Testis (tissue), 3 donors: ENCODE measurements around the gene MFAP5. TPM values are rescaled to one million over a fixed set of nuclear protein-coding genes. Genes with fewer than 3 reads are reported as not detected.

Experiments used
- DNase-seq: peaks from one replicate; pipeline ENCODE4 v3.0.0-alpha.2; 2019
- H3K27ac ChIP-seq, 2 donors: fragments of 200-600 bp; sonication (generic); one replicate each; pipeline ENCODE4 v1.5.1; 2019
- H3K27me3 ChIP-seq: fragments of 200-600 bp; sonication (generic); one replicate; pipeline ENCODE4 v1.5.1; 2019
- H3K36me3 ChIP-seq: fragments of 200-600 bp; sonication (generic); one replicate; pipeline ENCODE4 v1.5.1; 2017; ENCODE audit warnings: low read depth; ENCODE audit errors: missing control alignments
- H3K4me1 ChIP-seq: fragments of 200-600 bp; sonication (generic); one replicate; pipeline ENCODE4 v1.5.1; 2019
- H3K4me3 ChIP-seq, 2 donors: fragments of 200-600 bp; sonication (generic); one replicate each; pipeline ENCODE4 v1.5.1; 2017 to 2019
- H3K9me3 ChIP-seq: fragments of 200-600 bp; sonication (generic); one replicate; pipeline ENCODE4 v1.5.1; 2017
- CTCF ChIP-seq, 3 experiments: fragments of 450-650 bp in 2 of 3; fragments of 200-600 bp in 1 of 3; sonication (generic) in 1 of 3; IDR thresholded peaks; one replicate each; pipeline ENCODE4 v1.5.1; 2016 to 2019; ENCODE audit warnings: antibody characterized with exemption in 3 of 3, mild to moderate bottlenecking in 2 of 3, moderate library complexity in 1 of 3
- POLR2A ChIP-seq: fragments of 450-650 bp; IDR thresholded peaks from one replicate; pipeline ENCODE4 v1.6.1; 2017; ENCODE audit warnings: antibody characterized with exemption, mild to moderate bottlenecking, moderate library complexity
- WGBS, 2 donors: methylation state at CpG; one replicate each; pipeline ENCODE4 v1.1.5; 2018; 5-methylcytosine and 5-hydroxymethylcytosine counted together
- intact Hi-C: fragments of 100-400 bp; cut with DNase I; formaldehyde crosslinking; loops from one replicate; pipeline ENCODE4 v1.15.1; 2023; ENCODE audit warnings: low total_unique reads
- polyA plus RNA-seq: library from polyadenylated mRNA; stranded (reverse); fragments of 350-450 nt; fragmentation: Illumina TruSeq; extraction: RNeasy Lipid Tissue Mini Kit (QIAGEN cat#74804); gene quantifications from one replicate; pipeline ENCODE4 v1.2.3, GENCODE V29; 2014; ENCODE audit warnings: low read depth, low replicate concordance; ENCODE audit not compliant: insufficient read depth
- total RNA-seq, 2 donors: library from RNA; depleted of rRNA; stranded (reverse); fragments of >200 nt; gene quantifications; one replicate each; pipeline ENCODE4 v1.2.3, GENCODE V29; 2016

MFAP5 gene
- total and polyA plus RNA-seq, 3 donors from 2014 or later, result 3.8 to 41.1 (median 5.9) TPM

- no peak for DNase-seq
- Histone ChIP-seq H3K9me3 (no peaks in the 10 kb centered on the region), H3K4me3 (no peak overlapping the region), H3K4me1 (no peaks in the 10 kb centered on the region), H3K27ac (no peak overlapping the region), H3K36me3 (no peaks in the 10 kb centered on the region), H3K27me3 (no peaks in the 10 kb centered on the region)
- intact Hi-C loops, result no loop called here
- WGBS, 2 donors, result 77 to 82% methylated on average over 3 of the region's 3 CpGs
- TF ChIP-seq CTCF (IDR thresholded peaks at IDR 0.05) (no peak), POLR2A (no peak)
Measured at GRCh38 chr12:8661016-8661415, 1.6 kb downstream of the MFAP5 start.

- no peak for DNase-seq
- intact Hi-C loops, result no loop called here
- H3K4me3 ChIP-seq, result no peak overlapping the region
- no peak overlapping the region for H3K27ac ChIP-seq
- no peaks in the 10 kb centered on the region for H3K27me3 ChIP-seq
- no peaks in the 10 kb centered on the region for H3K36me3 ChIP-seq
- H3K9me3 ChIP-seq, result no peaks in the 10 kb centered on the region
- 40 to 50% methylated on average over 1 of the region's 1 CpG for WGBS, 2 donors
- TF ChIP-seq POLR2A (no peak), CTCF (IDR thresholded peaks at IDR 0.05) (no peak)
- H3K4me1 ChIP-seq, result no peaks in the 10 kb centered on the region
Measured at GRCh38 chr12:8658346-8658745, 4.3 kb downstream of the MFAP5 start.

GRCh38 chr12:8655421-8655820 is 7.2 kb downstream of the MFAP5 start:
- DNase-seq, result no peak
- Histone ChIP-seq H3K36me3 (no peaks in the 10 kb centered on the region), H3K27ac (no peak overlapping the region), H3K27me3 (no peaks in the 10 kb centered on the region), H3K4me1 (no peaks in the 10 kb centered on the region), H3K9me3 (no peaks in the 10 kb centered on the region), H3K4me3 (no peak overlapping the region)
- intact Hi-C loops, result no loop called here
- no peak for TF ChIP-seq POLR2A
- TF ChIP-seq CTCF (IDR thresholded peaks at IDR 0.05), result no peak
- 70 to 71% methylated on average over 6 of the region's 6 CpGs for WGBS, 2 donors

GRCh38 chr12:8648576-8649205 is 13.9 kb downstream of the MFAP5 start:
- DNase-seq, result no peak
- Histone ChIP-seq H3K9me3 (no peaks in the 10 kb centered on the region), H3K4me1 (no peaks in the 10 kb centered on the region), H3K36me3 (no peaks in the 10 kb centered on the region), H3K4me3 (no peak overlapping the region), H3K27ac (no peak overlapping the region), H3K27me3 (no peaks in the 10 kb centered on the region)
- intact Hi-C loops, result no loop called here
- WGBS, 2 donors, result 92 to 93% methylated on average over 8 of the region's 8 CpGs
- TF ChIP-seq CTCF (IDR thresholded peaks at IDR 0.05) (no peak), POLR2A (no peak)

GRCh38 chr12:8647968-8648367 is 14.7 kb downstream of the MFAP5 start:
- WGBS, 2 donors, result 87 to 91% methylated on average over 5 of the region's 5 CpGs
- no peaks in the 10 kb centered on the region for H3K4me1 ChIP-seq
- no peak for TF ChIP-seq CTCF (IDR thresholded peaks at IDR 0.05)
- no peak for TF ChIP-seq POLR2A
- intact Hi-C loops, result no loop called here
- H3K27me3 ChIP-seq, result no peaks in the 10 kb centered on the region
- H3K4me3 ChIP-seq, result no peak overlapping the region
- H3K27ac ChIP-seq, result no peak overlapping the region
- no peak for DNase-seq
- H3K36me3 ChIP-seq, result no peaks in the 10 kb centered on the region
- no peaks in the 10 kb centered on the region for H3K9me3 ChIP-seq
